OCI-M2 (cell line): ENCODE measurements around the gene BCL10.

ENCODE experiments used
- DNase-seq: peaks from one replicate; lab custom pipeline; 2025; ENCODE audit not compliant: unreplicated experiment; lab: John Stamatoyannopoulos, UW

BCL10 gene

GRCh38 chr1:85276215-85276977 is at the start of gene BCL10:
Gene BCL10 (minus strand): TSS chr1:85276632. CDS start chr1:85276352, 280 bp downstream.
- DNase-seq, result peak; percentile 75

GRCh38 chr1:85325920-85326319 is 49.5 kb upstream of the BCL10 start:
- DNase-seq, result no peak

GRCh38 chr1:85323770-85324169 is 47.3 kb upstream of the BCL10 start:
- DNase-seq, result no peak

- no peak for DNase-seq
Measured at GRCh38 chr1:85322655-85323054, 46.2 kb upstream of the BCL10 start.

GRCh38 chr1:85321237-85321964 is 45.0 kb upstream of the BCL10 start:
- DNase-seq, result no peak

GRCh38 chr1:85320371-85321131 is 44.1 kb upstream of the BCL10 start:
- no peak for DNase-seq

- no peak for DNase-seq
Measured at GRCh38 chr1:85319931-85320330, 43.5 kb upstream of the BCL10 start.

- no peak for DNase-seq
Measured at GRCh38 chr1:85319491-85319890, 43.1 kb upstream of the BCL10 start.

GRCh38 chr1:85318217-85318616 is 41.8 kb upstream of the BCL10 start:
- DNase-seq, result no peak

- DNase-seq, result no peak
Measured at GRCh38 chr1:85317560-85317959, 41.1 kb upstream of the BCL10 start.

GRCh38 chr1:85316321-85316720 is 39.9 kb upstream of the BCL10 start:
- DNase-seq, result no peak

- DNase-seq, result no peak
Measured at GRCh38 chr1:85315789-85316188, 39.4 kb upstream of the BCL10 start.

- no peak for DNase-seq
Measured at GRCh38 chr1:85314726-85315125, 38.3 kb upstream of the BCL10 start.

GRCh38 chr1:85313888-85314696 is 37.7 kb upstream of the BCL10 start:
- no peak for DNase-seq

- no peak for DNase-seq
Measured at GRCh38 chr1:85311818-85312217, 35.4 kb upstream of the BCL10 start.

GRCh38 chr1:85308833-85309350 is 32.5 kb upstream of the BCL10 start:
- DNase-seq, result no peak

GRCh38 chr1:85307987-85308832 is 31.8 kb upstream of the BCL10 start:
- DNase-seq, result peak; percentile 52

GRCh38 chr1:85306236-85306635 is 29.8 kb upstream of the BCL10 start:
- DNase-seq, result no peak

GRCh38 chr1:85303440-85304162 is 27.2 kb upstream of the BCL10 start:
- DNase-seq, result no peak
